DND-41 (cell line): Measurements from ENCODE around the gene ANKRD31.

Source experiments
- ATAC-seq: fragments of 200-7000 bp; cut with Tn5 transposase; 3 replicates; pipeline ENCODE4 v1.9.1; 2021; ENCODE audit warnings: low read depth; ENCODE audit not compliant: insufficient read depth
- DNase-seq: peaks from one replicate; pipeline ENCODE4 v3.0.0-alpha.2; 2020
- H2AFZ ChIP-seq: 2 replicates; pipeline ENCODE4 v1.6.0; 2012; ENCODE audit warnings: low read depth, low read length
- H3K27ac ChIP-seq: 2 replicates; pipeline ENCODE4 v1.5.1; 2012; ENCODE audit warnings: low read length, inconsistent platforms
- H3K27me3 ChIP-seq: fragments of 200-600 bp; sonication (generic); 2 replicates; pipeline ENCODE4 v1.6.0; 2012; ENCODE audit warnings: low read length, mild to moderate bottlenecking, inconsistent platforms; ENCODE audit not compliant: insufficient read depth, poor library complexity
- H3K36me3 ChIP-seq: 2 replicates; pipeline ENCODE4 v1.5.1; 2012; ENCODE audit warnings: low read length, inconsistent platforms; ENCODE audit not compliant: insufficient read depth
- H3K4me1 ChIP-seq: 2 replicates; pipeline ENCODE4 v1.5.1; 2012; ENCODE audit warnings: mild to moderate bottlenecking, low read length; ENCODE audit not compliant: insufficient read depth
- H3K4me2 ChIP-seq: 2 replicates; pipeline ENCODE4 v1.6.0; 2012; ENCODE audit warnings: mild to moderate bottlenecking, moderate library complexity, low read length, inconsistent platforms; ENCODE audit not compliant: insufficient read depth
- H3K4me3 ChIP-seq, 2 experiments: fragments of 200-600 bp in 1 of 2; shearing (Covaris generic) in 1 of 2; 2 replicates each; pipeline ENCODE4 v1.5.1; 2012 to 2016; ENCODE audit warnings: inconsistent platforms in 2 of 2, low read length in 2 of 2, mild to moderate bottlenecking in 2 of 2, low read depth in 1 of 2, moderate library complexity in 1 of 2
- H3K79me2 ChIP-seq: 2 replicates; pipeline ENCODE4 v1.6.0; 2012; ENCODE audit warnings: low read length, inconsistent platforms; ENCODE audit not compliant: insufficient read depth
- H3K9ac ChIP-seq: 2 replicates; pipeline ENCODE4 v1.6.0; 2012; ENCODE audit warnings: low read depth, mild to moderate bottlenecking, inconsistent platforms, low read length, moderate library complexity
- H3K9me3 ChIP-seq: 2 replicates; pipeline ENCODE4 v1.5.1; 2012; ENCODE audit warnings: low read length, moderate library complexity, mild to moderate bottlenecking, inconsistent platforms; ENCODE audit not compliant: insufficient read depth, severe bottlenecking
- H4K20me1 ChIP-seq: 2 replicates; pipeline ENCODE4 v1.6.0; 2012; ENCODE audit warnings: low read length; ENCODE audit not compliant: insufficient read depth
- CTCF ChIP-seq: IDR thresholded peaks from 2 replicates; pipeline ENCODE4 v1.5.1; 2012; ENCODE audit warnings: borderline replicate concordance, low read length, moderate library complexity, mild to moderate bottlenecking; ENCODE audit not compliant: poor library complexity, severe bottlenecking; ENCODE audit errors: extremely low read depth
- EZH2 ChIP-seq: IDR thresholded peaks from 3 replicates; pipeline ENCODE4 v1.6.1; 2012; ENCODE audit warnings: borderline replicate concordance, low read depth, mild to moderate bottlenecking, moderate library complexity, low read length, inconsistent platforms; ENCODE audit not compliant: severe bottlenecking

The ANKRD31 gene

GRCh38 chr5:75047356-75047755 is 189.3 kb downstream of the ANKRD31 start:
- ATAC-seq: no peak
- Histone ChIP-seq H2AFZ (no peak overlapping the region), H3K9ac (no peak overlapping the region), H3K36me3 (no peaks in the 10 kb centered on the region), H3K9me3 (no peaks in the 10 kb centered on the region), H3K79me2 (no peaks in the 10 kb centered on the region), H3K4me3 (no peak overlapping the region), H3K4me1 (peaks cover 3% of the 10 kb centered on the region), H3K27ac (no peak overlapping the region), H3K4me2 (no peak overlapping the region), H3K27me3 (peaks cover 24% of the 10 kb centered on the region), H4K20me1 (no peaks in the 10 kb centered on the region)
- TF ChIP-seq EZH2 (no peak), CTCF (no peak)
- no peak for DNase-seq

DNA sequence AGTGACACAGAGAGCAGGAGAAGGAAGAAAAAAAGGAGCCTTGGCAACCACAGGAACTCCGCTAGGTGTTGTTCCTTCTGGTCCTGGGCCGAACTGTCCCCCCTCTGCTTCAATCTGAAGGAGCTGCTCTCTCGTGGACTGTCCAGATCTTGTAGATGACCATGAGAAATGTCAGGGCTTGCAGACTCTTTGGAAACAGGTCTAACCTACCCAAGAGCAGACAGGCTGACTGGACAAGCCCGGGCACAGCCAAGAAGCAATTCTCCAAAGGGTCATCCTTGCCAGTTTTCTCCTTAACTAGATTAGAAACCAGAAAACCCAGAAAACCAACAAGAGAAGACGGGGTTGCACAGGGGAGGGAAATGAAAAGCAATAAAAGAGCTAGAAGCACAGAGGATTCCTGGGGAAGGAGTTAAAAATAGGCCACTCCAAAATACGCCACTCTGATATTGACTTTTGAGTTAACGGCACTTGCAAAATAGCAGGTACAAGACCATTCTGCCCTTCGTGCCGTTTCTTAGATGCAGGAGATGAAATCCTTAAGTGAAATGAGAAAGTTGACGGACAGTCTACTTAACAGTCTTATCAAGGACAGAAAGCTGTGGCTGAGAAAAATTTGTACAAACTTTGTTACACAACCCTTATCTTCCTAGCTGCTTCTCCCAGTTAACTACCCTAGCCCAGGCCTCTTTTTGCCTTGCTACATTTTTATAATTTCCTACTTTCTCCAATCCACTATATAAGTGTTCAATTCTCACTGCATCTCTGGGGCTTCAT is 190.1 kb downstream of the ANKRD31 start:
- no peak overlapping the region for H3K27ac ChIP-seq
- DNase-seq (no peak), ATAC-seq (no peak)
- H3K9me3 ChIP-seq: no peaks in the 10 kb centered on the region
- no peaks in the 10 kb centered on the region for H3K36me3 ChIP-seq
- H3K27me3 ChIP-seq: peaks cover 15% of the 10 kb centered on the region
- H2AFZ ChIP-seq: no peak overlapping the region
- H3K9ac ChIP-seq: no peak overlapping the region
- H3K79me2 ChIP-seq: no peaks in the 10 kb centered on the region
- H4K20me1 ChIP-seq: no peaks in the 10 kb centered on the region
- no peak overlapping the region for H3K4me2 ChIP-seq
- TF ChIP-seq EZH2 (no peak), CTCF (no peak)
- no peak overlapping the region for H3K4me3 ChIP-seq
- no peaks in the 10 kb centered on the region for H3K4me1 ChIP-seq

GRCh38 chr5:75045071-75045470 is 191.6 kb downstream of the ANKRD31 start:
- Histone ChIP-seq H3K27me3 (peaks cover 3% of the 10 kb centered on the region), H3K9me3 (no peaks in the 10 kb centered on the region), H3K27ac (no peak overlapping the region), H3K4me3 (no peak overlapping the region), H3K9ac (no peak overlapping the region), H3K79me2 (no peaks in the 10 kb centered on the region), H2AFZ (no peak overlapping the region), H3K4me2 (no peak overlapping the region), H3K36me3 (no peaks in the 10 kb centered on the region), H3K4me1 (no peaks in the 10 kb centered on the region), H4K20me1 (no peaks in the 10 kb centered on the region)
- ATAC-seq (no peak), DNase-seq (no peak)
- TF ChIP-seq EZH2 (no peak), CTCF (no peak)
